A673 (cell line): Measurements from ENCODE around the gene AFAP1.

Experiments used
- CTCF ChIP-seq: fragments of 300-800, 200-600 bp; sonication (generic); conservative IDR thresholded peaks from 2 replicates; pipeline ENCODE4 v1.5.1; 2017; ENCODE audit warnings: low read depth, mild to moderate bottlenecking, antibody characterized with exemption, low read length, moderate library complexity, mixed read lengths
- EZH2 ChIP-seq: fragments of 200-600 bp; sonication (generic); IDR thresholded peaks from 2 replicates; pipeline ENCODE4 v1.6.1; 2017; ENCODE audit warnings: borderline replicate concordance, low read depth, mild to moderate bottlenecking, mixed read lengths, antibody characterized with exemption, low read length; ENCODE audit not compliant: poor library complexity, severe bottlenecking

DNA sequence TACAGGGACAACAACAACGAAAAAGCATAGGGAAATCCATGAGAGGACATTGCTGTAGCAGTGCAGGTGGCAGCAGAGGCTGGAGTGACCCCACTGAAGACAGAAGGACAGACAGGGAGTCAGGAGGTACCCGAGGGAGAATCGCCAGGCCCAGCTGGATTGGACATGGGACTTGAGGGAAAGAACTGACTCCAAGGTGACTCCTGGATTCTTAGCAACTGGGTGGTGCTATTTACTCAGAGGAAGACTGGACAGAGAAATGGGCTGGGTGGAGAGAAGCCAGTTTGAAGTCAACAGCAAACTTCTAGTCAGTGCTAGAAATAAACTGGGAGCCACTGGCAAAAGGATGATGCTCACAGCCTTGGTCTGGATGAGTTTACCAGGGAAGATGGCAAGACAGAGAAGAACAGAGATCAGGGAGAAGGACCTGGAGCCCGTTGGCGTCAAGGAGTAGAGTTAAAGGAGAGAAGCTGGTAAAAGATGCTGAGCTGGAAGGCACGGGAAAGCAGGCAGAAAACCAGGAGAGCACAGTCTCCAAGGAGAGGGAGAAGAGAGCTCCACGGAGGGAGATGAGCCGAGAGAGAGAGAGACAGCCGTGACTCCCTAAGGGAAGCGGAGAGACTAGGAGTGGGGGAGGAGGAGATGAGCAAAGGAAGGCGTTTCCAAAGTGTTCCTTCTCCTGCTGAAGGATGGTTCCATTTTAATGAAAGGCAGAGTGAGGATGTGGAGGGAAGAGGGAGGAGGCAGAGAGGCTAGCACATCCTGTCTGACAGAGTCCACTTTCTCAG lies 119.4 kb downstream of the AFAP1 start:
- no peak for TF ChIP-seq EZH2
- no peak for TF ChIP-seq CTCF
